Superior temporal gyrus (tissue), 1 donor: ENCODE data around the gene MYOM3.

Source experiments
- DNase-seq: peaks from one replicate; pipeline ENCODE4 v3.0.0-alpha.2; 2016; ENCODE audit errors: extremely low spot score

The MYOM3 gene

GRCh38 chr1:24111996-24112779 is at the start of gene MYOM3:
MYOM3 (minus strand) TSS chr1:24112135; CDS start chr1:24108636, 3,499 bp downstream.
- peak; percentile 39 for DNase-seq

GRCh38 chr1:24161270-24161669 is 49.3 kb upstream of the MYOM3 start:
- DNase-seq: no peak

GRCh38 chr1:24159366-24159765 is 47.4 kb upstream of the MYOM3 start:
- DNase-seq: no peak

GRCh38 chr1:24157918-24158481 is 46.1 kb upstream of the MYOM3 start:
- DNase-seq: no peak

- no peak for DNase-seq
These were observed 44.8 kb upstream of the MYOM3 start for GRCh38 chr1:24156542-24157260.

- no peak for DNase-seq
These were observed 43.3 kb upstream of the MYOM3 start for GRCh38 chr1:24155011-24155782.

- DNase-seq: no peak
These were observed 42.3 kb upstream of the MYOM3 start for GRCh38 chr1:24154215-24154614.

GRCh38 chr1:24152631-24153494 is 40.9 kb upstream of the MYOM3 start:
- no peak for DNase-seq

- no peak for DNase-seq
These were observed 39.2 kb upstream of the MYOM3 start for GRCh38 chr1:24151175-24151533.

GRCh38 chr1:24150234-24151174 is 38.6 kb upstream of the MYOM3 start:
- DNase-seq: peak; percentile 71

- no peak for DNase-seq
These were observed 37.9 kb upstream of the MYOM3 start for GRCh38 chr1:24149866-24150233.

GRCh38 chr1:24147816-24148215 is 35.9 kb upstream of the MYOM3 start:
- DNase-seq: no peak

GRCh38 chr1:24147194-24147593 is 35.3 kb upstream of the MYOM3 start:
- no peak for DNase-seq

- no peak for DNase-seq
These were observed 30.9 kb upstream of the MYOM3 start, which contains the start of gene IL22RA1 for GRCh38 chr1:24142546-24143534. IL22RA1 (minus strand) TSS chr1:24143140; CDS start chr1:24143082, 58 bp downstream.

GRCh38 chr1:24141311-24141997 is 29.5 kb upstream of the MYOM3 start:
- DNase-seq: no peak

GRCh38 chr1:24140741-24141181 is 28.8 kb upstream of the MYOM3 start:
- no peak for DNase-seq

- DNase-seq: no peak
These were observed 28.0 kb upstream of the MYOM3 start for GRCh38 chr1:24139841-24140425.

GRCh38 chr1:24139222-24139489 is 27.2 kb upstream of the MYOM3 start:
- no peak for DNase-seq
